Activated naive CD4-positive, alpha-beta T cell treated with anti-CD3 and anti-CD28 coated beads, Interleukin-2, amount 50 U/mL, for 16 hours (primary cell): Measurements from ENCODE around the gene MCMBP.

ENCODE experiments used
- DNase-seq: peaks from one replicate; pipeline ENCODE4 v3.0.0-alpha.2; 2020

The MCMBP gene

DNA sequence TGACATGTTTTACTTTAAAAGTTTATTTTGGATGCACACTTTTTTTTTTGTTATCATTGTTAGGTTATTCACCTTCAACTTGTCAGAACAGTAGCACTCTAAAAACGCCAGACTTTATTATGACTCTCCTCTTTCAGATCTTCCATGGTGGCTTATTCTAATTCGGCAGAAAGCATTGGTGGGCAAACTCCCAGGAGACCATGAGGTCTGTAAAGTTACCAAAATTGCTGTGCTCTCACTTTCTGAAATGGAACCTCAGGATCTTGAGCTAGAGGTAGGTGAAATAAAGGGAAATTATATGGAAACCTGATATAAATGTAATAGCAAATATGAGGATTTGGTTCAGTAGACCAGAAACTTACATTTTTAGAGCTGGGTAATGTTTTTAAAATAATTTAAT, 91.1 kb downstream of the MCMBP start:
- DNase-seq, result no peak

DNA sequence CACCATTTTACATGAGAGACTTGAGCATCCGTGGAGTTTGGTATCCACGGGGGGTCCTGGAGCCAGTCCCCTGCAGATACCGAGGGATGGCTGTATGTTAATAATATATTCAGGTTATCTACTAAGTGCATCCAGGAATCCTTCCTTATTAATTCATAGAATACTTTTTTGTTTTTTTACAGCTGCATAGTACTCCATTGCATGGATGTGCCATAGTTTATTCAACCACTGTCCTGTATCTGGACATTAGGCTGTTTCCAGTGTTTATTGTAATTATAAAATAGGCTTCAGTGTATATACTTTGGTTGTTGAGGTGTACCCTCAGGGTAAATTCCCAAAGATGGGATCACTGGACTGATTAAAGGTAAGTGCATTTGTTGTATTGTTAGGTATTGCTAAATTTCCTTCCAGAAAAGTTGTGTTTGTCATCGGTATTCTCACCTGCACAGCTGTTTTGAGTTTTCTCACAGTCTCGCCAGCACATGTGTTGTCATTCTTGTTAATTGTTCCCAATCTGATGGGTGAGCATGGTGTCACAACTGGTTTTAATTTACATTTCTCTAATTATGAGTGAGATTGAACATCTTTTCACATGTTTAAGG, 91.7 kb downstream of the MCMBP start:
- no peak for DNase-seq
